ENCODE data around the gene TMEM200C. TPM values are rescaled to one million over a fixed set of nuclear protein-coding genes. Genes with fewer than 3 reads are reported as not detected.

The TMEM200C gene
- total and polyA plus RNA-seq, 2 donors (not counting 1 experiment from before 2014, with no cell fraction given) = not detected

DNA sequence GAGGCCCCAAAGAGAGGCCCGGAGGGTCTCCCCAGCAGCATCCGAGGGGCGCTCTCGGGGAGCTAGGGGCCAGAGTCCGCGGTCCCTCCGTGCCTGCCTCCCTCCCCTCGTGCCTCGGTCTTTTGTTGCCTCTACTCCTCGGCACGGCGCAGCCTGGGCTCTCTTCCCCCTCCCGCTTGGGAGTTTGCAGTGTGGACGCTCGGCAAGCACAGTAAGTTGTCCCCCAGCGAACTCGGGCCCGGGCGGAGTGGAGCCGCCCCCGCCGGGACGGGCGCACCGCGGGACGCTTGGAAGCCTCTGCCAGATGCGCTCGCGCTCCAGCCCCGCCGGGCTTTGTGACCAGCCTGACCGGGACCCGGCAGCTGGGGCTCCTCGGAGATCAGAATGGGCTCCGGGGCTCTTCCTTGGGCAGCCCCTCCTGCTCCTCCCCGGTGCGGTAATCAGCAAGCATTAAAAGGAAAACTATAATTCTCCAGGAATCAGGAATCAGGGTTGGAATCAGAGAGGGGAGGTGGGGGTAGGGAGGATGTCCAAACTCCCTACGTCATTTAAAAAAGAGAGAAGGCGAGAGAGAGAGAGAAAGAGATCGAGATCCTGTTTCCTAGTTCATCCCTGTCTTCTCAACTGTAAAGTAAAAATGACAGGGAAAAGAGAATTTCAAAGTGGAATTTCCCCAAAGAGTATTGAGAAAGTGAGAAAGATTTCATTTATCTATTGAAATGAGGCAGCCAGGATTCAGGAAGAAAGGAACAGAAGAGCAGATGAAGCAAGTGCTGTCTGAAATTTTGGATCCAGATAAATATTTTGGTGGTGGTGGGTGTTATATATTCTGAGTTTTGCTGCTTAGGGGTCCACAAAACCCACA is 786 bp upstream of the TMEM200C start:
- H3K4me2 ChIP-seq (replicated peaks; ENCODE audit: low read depth, low read length, poor library complexity, severe bottlenecking) = peak overlapping the region; percentile 56
- ChIA-PET CTCF (no interaction called here), POLR2A (no interaction called here)
- Mint-ChIP-seq H3K4me3 (peak overlapping the region; percentile 49), H3K9me3 (ENCODE audit: insufficient read depth) (no peaks in the 10 kb centered on the region), H3K27me3 (peaks cover 71% of the 10 kb centered on the region), H3K4me1 (peaks cover 19% of the 10 kb centered on the region), H3K27ac (no peak overlapping the region)
- H3K4me1 ChIP-seq (ENCODE audit: control insufficient read depth in 2 of 2, insufficient read depth in 2 of 2, low read length in 2 of 2) = peaks cover 3 to 21% of the 10 kb centered on the region in 2 donors
- no peak overlapping the region for H3K27ac ChIP-seq (ENCODE audit: low read length in 2 of 2)
- WGBS (ENCODE audit: insufficient coverage) = 4% methylated on average over 36 of the region's 41 CpGs
- DNase-seq (peak; percentile 12), ATAC-seq (ENCODE audit: low read depth) (no peak)
- H3K27me3 ChIP-seq (replicated peaks in 1 of 4; ENCODE audit: control extremely low read depth in 1 of 4, control insufficient read depth in 3 of 4, insufficient read depth in 4 of 4, low read length in 3 of 4) = peaks cover 0 to 63% (median 37%) of the 10 kb centered on the region in 4 experiments
- TF ChIP-seq, protein P1, sequence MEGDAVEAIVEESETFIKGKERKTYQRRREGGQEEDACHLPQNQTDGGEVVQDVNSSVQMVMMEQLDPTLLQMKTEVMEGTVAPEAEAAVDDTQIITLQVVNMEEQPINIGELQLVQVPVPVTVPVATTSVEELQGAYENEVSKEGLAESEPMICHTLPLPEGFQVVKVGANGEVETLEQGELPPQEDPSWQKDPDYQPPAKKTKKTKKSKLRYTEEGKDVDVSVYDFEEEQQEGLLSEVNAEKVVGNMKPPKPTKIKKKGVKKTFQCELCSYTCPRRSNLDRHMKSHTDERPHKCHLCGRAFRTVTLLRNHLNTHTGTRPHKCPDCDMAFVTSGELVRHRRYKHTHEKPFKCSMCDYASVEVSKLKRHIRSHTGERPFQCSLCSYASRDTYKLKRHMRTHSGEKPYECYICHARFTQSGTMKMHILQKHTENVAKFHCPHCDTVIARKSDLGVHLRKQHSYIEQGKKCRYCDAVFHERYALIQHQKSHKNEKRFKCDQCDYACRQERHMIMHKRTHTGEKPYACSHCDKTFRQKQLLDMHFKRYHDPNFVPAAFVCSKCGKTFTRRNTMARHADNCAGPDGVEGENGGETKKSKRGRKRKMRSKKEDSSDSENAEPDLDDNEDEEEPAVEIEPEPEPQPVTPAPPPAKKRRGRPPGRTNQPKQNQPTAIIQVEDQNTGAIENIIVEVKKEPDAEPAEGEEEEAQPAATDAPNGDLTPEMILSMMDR (IDR thresholded peaks at IDR 0.05) = no peak
- no peak for TF ChIP-seq EZH2 (IDR thresholded peaks at IDR 0.05; ENCODE audit: borderline replicate concordance, insufficient read depth, low read depth, low read length, poor library complexity, severe bottlenecking)
- peak overlapping the region; percentile 23 for H3K9ac ChIP-seq (ENCODE audit: low read length)
- no peaks in the 10 kb centered on the region for H3K79me2 ChIP-seq (ENCODE audit: control insufficient read depth, insufficient read depth, low read length)
- H3K9me3 ChIP-seq (ENCODE audit: control extremely low read depth in 1 of 3, control insufficient read depth in 2 of 3, insufficient read depth in 1 of 3, low read length in 2 of 3) = peaks cover 0 to 10% (median 0%) of the 10 kb centered on the region in 3 donors
- H4K20me1 ChIP-seq (ENCODE audit: control insufficient read depth, insufficient read depth, low read length, poor library complexity, severe bottlenecking) = no peaks in the 10 kb centered on the region
- peak overlapping the region; percentile 28 for H2AFZ ChIP-seq (ENCODE audit: insufficient read depth, low read depth, low read length, poor library complexity, severe bottlenecking)
- intact Hi-C loops (cut with micrococcal nuclease) = no loop called here
- H3K4me3 ChIP-seq (ENCODE audit: control extremely low read depth in 1 of 5, extremely low read depth in 1 of 5, insufficient read depth in 1 of 5, low read depth in 2 of 5, low read length in 4 of 5) = no peak overlapping the region
- no peaks in the 10 kb centered on the region for H3K36me3 ChIP-seq (replicated peaks in 1 of 2; ENCODE audit: control extremely low read depth in 1 of 2, control insufficient read depth in 1 of 2, extremely low read depth in 1 of 2, insufficient read depth in 2 of 2, low read length in 1 of 2)
